SK-N-SH (cell line): Measurements from ENCODE around the gene FAM209B. TPM values are rescaled to one million over a fixed set of nuclear protein-coding genes. Genes with fewer than 3 reads are reported as not detected.

Experiments used
- CTCF ChIA-PET: fragments of 300-600, 350-600 bp; formaldehyde crosslinking; extraction: SDS; loops from one replicate; lab custom pipeline; 2021; lab: Yijun Ruan, JAX
- POLR2A ChIA-PET: fragments of 350-600 bp; sonication (Branson Sonifier 250); formaldehyde crosslinking; extraction: SDS; loops from one replicate; lab custom pipeline; 2020; ENCODE audit warnings: antibody characterized with exemption, inconsistent platforms; lab: Yijun Ruan, JAX
- DNase-seq: peaks from one replicate; pipeline ENCODE4 v3.0.0; 2012
- H2AFZ ChIP-seq: fragments of 200-600 bp; sonication (generic); 2 replicates; pipeline ENCODE4 v1.8.1; 2016; ENCODE audit warnings: antibody characterized with exemption, mild to moderate bottlenecking, low read depth
- H3F3A ChIP-seq: fragments of 200-600 bp; sonication (generic); replicated peaks from 2 replicates; pipeline ENCODE3; 2016; ENCODE audit warnings: antibody characterized with exemption, mild to moderate bottlenecking; ENCODE audit not compliant: insufficient read depth
- H3K27ac ChIP-seq, 2 experiments: fragments of 200-500 bp in 1 of 2; fragments of 200-600 bp in 1 of 2; sonication (Bioruptor generic) in 1 of 2; sonication (generic), shearing (Covaris generic) in 1 of 2; 2 replicates each; pipeline versions ENCODE4 v1.5.1 to v1.6.1; 2014 to 2016; ENCODE audit warnings: low read depth in 2 of 2, inconsistent platforms in 1 of 2, low read length in 1 of 2, mild to moderate bottlenecking in 1 of 2, mixed read lengths in 1 of 2
- H3K27me3 ChIP-seq: fragments of 200-600 bp; sonication (generic), shearing (Covaris generic); 2 replicates; pipeline ENCODE4 v1.6.1; 2016; ENCODE audit warnings: mixed run types; ENCODE audit not compliant: insufficient read depth
- H3K36me3 ChIP-seq, 2 experiments: fragments of 200-500 bp in 1 of 2; fragments of 200-600 bp in 1 of 2; sonication (Bioruptor generic) in 1 of 2; sonication (generic) in 1 of 2; replicated peaks in 1 of 2; 2 replicates each; pipeline versions ENCODE3 to v1.5.1; 2014 to 2016; ENCODE audit warnings: low read length in 1 of 2, mild to moderate bottlenecking in 1 of 2; ENCODE audit not compliant: insufficient read depth in 2 of 2, control insufficient read depth in 1 of 2
- H3K4me1 ChIP-seq, 2 experiments: fragments of 200-500 bp in 1 of 2; fragments of 200-600 bp in 1 of 2; sonication (Bioruptor generic) in 1 of 2; sonication (generic), shearing (Covaris generic) in 1 of 2; 2 replicates each; pipeline versions ENCODE4 v1.5.1 to v1.6.1; 2014 to 2016; ENCODE audit warnings: low read depth in 1 of 2, low read length in 1 of 2, mixed run types in 1 of 2; ENCODE audit not compliant: insufficient read depth in 2 of 2, control insufficient read depth in 1 of 2
- H3K4me2 ChIP-seq: fragments of 200-600 bp; sonication (generic), shearing (Covaris generic); 2 replicates; pipeline ENCODE4 v1.6.1; 2017; ENCODE audit warnings: mixed run types
- H3K4me3 ChIP-seq, 2 experiments: fragments of 200-500 bp in 1 of 2; fragments of 200-600 bp in 1 of 2; sonication (Bioruptor generic) in 1 of 2; sonication (generic), shearing (Covaris generic) in 1 of 2; 2 replicates each; pipeline versions ENCODE4 v1.5.1 to v1.8.1; 2014 to 2016; ENCODE audit warnings: low read depth in 2 of 2, inconsistent platforms in 1 of 2, low read length in 1 of 2, mild to moderate bottlenecking in 1 of 2, mixed read lengths in 1 of 2, moderate library complexity in 1 of 2
- H3K79me2 ChIP-seq: fragments of 200-600 bp; sonication (generic); 2 replicates; pipeline ENCODE4 v1.8.1; 2017; ENCODE audit warnings: mild to moderate bottlenecking; ENCODE audit not compliant: insufficient read depth
- H3K9ac ChIP-seq: fragments of 200-600 bp; sonication (generic); 2 replicates; pipeline ENCODE4 v1.6.1; 2017; ENCODE audit warnings: mixed run types
- H3K9me2 ChIP-seq: fragments of 200-600 bp; sonication (generic); 2 replicates; pipeline ENCODE4 v1.6.1; 2017; ENCODE audit warnings: mixed run types
- H3K9me3 ChIP-seq: fragments of 200-600 bp; sonication (generic); 2 replicates; pipeline ENCODE4 v1.6.1; 2017; ENCODE audit warnings: mixed run types, mild to moderate bottlenecking, moderate library complexity
- H4K20me1 ChIP-seq: fragments of 200-600 bp; sonication (generic); 2 replicates; pipeline ENCODE4 v1.6.1; 2017; ENCODE audit warnings: mild to moderate bottlenecking, mixed run types; ENCODE audit not compliant: insufficient read depth
- ELF1 ChIP-seq: IDR thresholded peaks from 2 replicates; pipeline ENCODE4 v1.4.0; 2012
- EZH2phosphoT487 ChIP-seq: fragments of 200-600 bp; sonication (generic); IDR thresholded peaks from 2 replicates; pipeline ENCODE4 v1.6.1; 2017; ENCODE audit warnings: low read depth, mixed run types, mild to moderate bottlenecking, antibody characterized with exemption, moderate library complexity, borderline replicate concordance
- FOSL2 ChIP-seq: IDR thresholded peaks from 2 replicates; pipeline ENCODE4 v1.4.0; 2012; ENCODE audit warnings: low read depth, mild to moderate bottlenecking, moderate library complexity, borderline replicate concordance
- FOXM1 ChIP-seq: IDR thresholded peaks from 2 replicates; pipeline ENCODE4 v1.4.0; 2012; ENCODE audit warnings: low read depth, mild to moderate bottlenecking
- JUND ChIP-seq: IDR thresholded peaks from 2 replicates; pipeline ENCODE4 v1.4.0; 2012
- MEF2A ChIP-seq: IDR thresholded peaks from 2 replicates; pipeline ENCODE4 v1.4.0; 2012; ENCODE audit warnings: low read depth, borderline replicate concordance
- MXI1 ChIP-seq: IDR thresholded peaks from 2 replicates; pipeline ENCODE4 v1.6.1; 2012; ENCODE audit warnings: mild to moderate bottlenecking, low read depth, low read length, improper control_type of control experiment
- NRF1 ChIP-seq: IDR thresholded peaks from 2 replicates; pipeline ENCODE4 v1.6.1; 2012; ENCODE audit warnings: low read depth, mild to moderate bottlenecking, low read length
- RAD21 ChIP-seq: IDR thresholded peaks from 2 replicates; pipeline ENCODE4 v1.6.1; 2012; ENCODE audit warnings: mild to moderate bottlenecking, low read length
- RFX5 ChIP-seq: IDR thresholded peaks from 2 replicates; pipeline ENCODE4 v1.6.1; 2012; ENCODE audit warnings: mild to moderate bottlenecking, improper control_type of control experiment, low read length
- TAF1 ChIP-seq: IDR thresholded peaks from 2 replicates; pipeline ENCODE4 v1.6.1; 2012; ENCODE audit warnings: low read depth, mild to moderate bottlenecking, low read length, moderate library complexity, borderline replicate concordance
- YY1 ChIP-seq: IDR thresholded peaks from 2 replicates; pipeline ENCODE4 v1.4.0; 2012; ENCODE audit warnings: low read depth, mild to moderate bottlenecking
- WGBS: methylation state at CpG from one replicate; pipeline ENCODE4 v1.1.6; 2017; ENCODE audit warnings: low lambda C conversion rate; 5-methylcytosine and 5-hydroxymethylcytosine counted together
- polyA plus RNA-seq, 3 experiments: library from polyadenylated mRNA; depleted of rRNA; stranded (reverse); fragments of >200 nt; gene quantifications; 2 replicates each; pipeline ENCODE4 v1.2.3, GENCODE V29; 2012
- TF ChIP-seq, protein P1 (sequence below): IDR thresholded peaks from 2 replicates; pipeline ENCODE4 v1.4.0; 2012; ENCODE audit warnings: low read depth, borderline replicate concordance
- TF ChIP-seq, protein P2 (sequence below): fragments of 200-600 bp; sonication (generic); IDR thresholded peaks from 2 replicates; pipeline ENCODE4 v1.6.1; 2017; ENCODE audit warnings: antibody characterized with exemption, mild to moderate bottlenecking, moderate library complexity
- TF ChIP-seq, protein P3 (sequence below): IDR thresholded peaks from 2 replicates; pipeline ENCODE4 v1.6.1; 2012; ENCODE audit warnings: mild to moderate bottlenecking, low read depth, low read length, moderate library complexity

The FAM209B gene
- polyA plus RNA-seq, 1 of the 3 experiments (the other 2 are of a cell fraction) = not detected

DNA sequence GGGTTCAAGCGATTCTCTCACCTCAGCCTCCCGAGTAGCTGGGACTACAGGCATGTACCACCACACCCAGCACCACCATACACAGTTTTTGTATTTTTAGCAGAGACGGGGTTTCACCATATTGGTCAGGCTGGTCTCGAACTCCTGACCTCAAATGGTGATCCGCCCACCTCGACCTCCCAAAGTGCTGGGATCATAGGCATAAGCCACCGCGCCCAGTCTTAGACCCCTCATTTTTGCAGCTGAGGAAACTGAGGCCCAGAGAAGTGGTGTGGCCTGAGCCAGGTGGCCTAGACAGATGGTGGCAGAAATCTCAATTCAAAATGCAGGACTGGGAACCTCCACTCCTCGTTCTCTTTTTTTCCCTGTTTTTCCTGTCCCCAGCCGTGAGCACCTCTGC, 21.1 kb upstream of the FAM209B start (continued):
- TF ChIP-seq FOSL2 = no peak
- no peak for TF ChIP-seq MEF2A
- no peak for TF ChIP-seq MXI1
- TF ChIP-seq ELF1 = no peak
- no peak for TF ChIP-seq YY1
- TF ChIP-seq, protein P1, sequence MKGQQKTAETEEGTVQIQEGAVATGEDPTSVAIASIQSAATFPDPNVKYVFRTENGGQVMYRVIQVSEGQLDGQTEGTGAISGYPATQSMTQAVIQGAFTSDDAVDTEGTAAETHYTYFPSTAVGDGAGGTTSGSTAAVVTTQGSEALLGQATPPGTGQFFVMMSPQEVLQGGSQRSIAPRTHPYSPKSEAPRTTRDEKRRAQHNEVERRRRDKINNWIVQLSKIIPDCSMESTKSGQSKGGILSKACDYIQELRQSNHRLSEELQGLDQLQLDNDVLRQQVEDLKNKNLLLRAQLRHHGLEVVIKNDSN = no peak
- TF ChIP-seq JUND = no peak
- no peak for TF ChIP-seq EZH2phosphoT487
- TF ChIP-seq, protein P2, sequence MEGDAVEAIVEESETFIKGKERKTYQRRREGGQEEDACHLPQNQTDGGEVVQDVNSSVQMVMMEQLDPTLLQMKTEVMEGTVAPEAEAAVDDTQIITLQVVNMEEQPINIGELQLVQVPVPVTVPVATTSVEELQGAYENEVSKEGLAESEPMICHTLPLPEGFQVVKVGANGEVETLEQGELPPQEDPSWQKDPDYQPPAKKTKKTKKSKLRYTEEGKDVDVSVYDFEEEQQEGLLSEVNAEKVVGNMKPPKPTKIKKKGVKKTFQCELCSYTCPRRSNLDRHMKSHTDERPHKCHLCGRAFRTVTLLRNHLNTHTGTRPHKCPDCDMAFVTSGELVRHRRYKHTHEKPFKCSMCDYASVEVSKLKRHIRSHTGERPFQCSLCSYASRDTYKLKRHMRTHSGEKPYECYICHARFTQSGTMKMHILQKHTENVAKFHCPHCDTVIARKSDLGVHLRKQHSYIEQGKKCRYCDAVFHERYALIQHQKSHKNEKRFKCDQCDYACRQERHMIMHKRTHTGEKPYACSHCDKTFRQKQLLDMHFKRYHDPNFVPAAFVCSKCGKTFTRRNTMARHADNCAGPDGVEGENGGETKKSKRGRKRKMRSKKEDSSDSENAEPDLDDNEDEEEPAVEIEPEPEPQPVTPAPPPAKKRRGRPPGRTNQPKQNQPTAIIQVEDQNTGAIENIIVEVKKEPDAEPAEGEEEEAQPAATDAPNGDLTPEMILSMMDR = no peak
- TF ChIP-seq RAD21 = no peak
- no peak for TF ChIP-seq FOXM1

DNA sequence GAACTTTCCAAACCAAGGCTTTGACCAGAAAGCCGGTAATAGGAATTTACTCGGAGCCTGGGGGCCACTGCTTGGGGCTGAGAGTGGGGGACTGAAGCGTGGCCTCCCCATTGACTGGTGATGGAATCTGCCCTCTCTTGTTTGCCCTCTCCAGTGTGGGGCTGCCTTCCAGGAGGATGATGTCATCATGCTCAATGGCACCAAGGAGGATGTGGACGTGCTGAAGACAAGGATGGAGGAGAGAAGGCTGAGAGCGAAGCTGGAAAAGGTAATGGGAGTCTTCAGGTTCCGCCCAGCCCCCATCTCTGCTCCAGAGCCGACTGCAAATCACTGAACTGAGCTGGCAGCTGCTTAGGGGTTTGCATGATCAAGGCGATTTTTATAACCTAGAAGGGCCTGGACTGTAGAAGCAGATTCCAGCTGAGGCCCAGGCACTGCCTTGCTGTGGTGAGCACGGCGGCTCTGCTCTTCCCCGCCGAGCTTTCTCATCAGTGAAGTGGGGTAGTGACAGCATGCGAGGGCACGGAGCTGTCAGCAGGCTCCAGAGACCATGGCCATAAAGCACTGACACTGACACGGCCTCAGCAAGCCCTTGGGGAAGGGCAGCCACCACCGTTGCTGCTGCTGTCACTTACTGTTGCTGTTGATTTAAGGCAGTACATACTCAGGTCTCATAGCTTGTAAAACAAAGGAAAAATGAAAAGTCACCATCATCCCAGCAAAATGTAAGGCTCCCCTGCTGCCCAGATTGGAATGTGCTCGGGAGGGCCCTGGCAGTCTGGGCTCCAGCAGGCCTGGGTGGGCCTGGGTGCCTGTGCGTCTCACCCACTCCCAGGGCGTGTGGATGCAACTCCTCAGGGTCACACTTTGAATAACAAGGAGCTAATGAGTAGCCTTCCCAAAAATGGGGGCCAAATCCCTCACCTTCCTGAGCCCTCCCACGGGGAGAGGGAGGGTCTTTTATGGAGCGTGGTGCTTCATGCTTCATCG, 19.6 kb upstream of the FAM209B start:
- Histone ChIP-seq H3K27me3 (no peaks in the 10 kb centered on the region), H3K4me1 (no peaks in the 10 kb centered on the region), H3K9me2 (no peaks in the 10 kb centered on the region), H2AFZ (no peak overlapping the region), H3K79me2 (no peaks in the 10 kb centered on the region; the same call in 1 of the 2 replicates), H3F3A (no peaks in the 10 kb centered on the region), H3K36me3 (peaks cover 26 to 39% of the 10 kb centered on the region in 2 experiments), H4K20me1 (no peaks in the 10 kb centered on the region), H3K4me3 (no peak overlapping the region), H3K9me3 (no peaks in the 10 kb centered on the region), H3K27ac (no peak overlapping the region), H3K4me2 (no peak overlapping the region), H3K9ac (no peak overlapping the region)
- DNase-seq = no peak
- ChIA-PET CTCF (interaction anchor here (1.3 to 1.5 kb wide), 3 partner anchors 8 to 37 kb away, joined by 4 to 5 read pairs (median 4); no protein-coding TSS in a partner anchor), POLR2A (no interaction called here)
- 91% methylated on average over 17 of the region's 22 CpGs for WGBS
- no peak for TF ChIP-seq FOXM1
- no peak for TF ChIP-seq NRF1
- TF ChIP-seq YY1 = no peak
- TF ChIP-seq EZH2phosphoT487 = no peak
- TF ChIP-seq TAF1 = no peak
- TF ChIP-seq, protein P3, sequence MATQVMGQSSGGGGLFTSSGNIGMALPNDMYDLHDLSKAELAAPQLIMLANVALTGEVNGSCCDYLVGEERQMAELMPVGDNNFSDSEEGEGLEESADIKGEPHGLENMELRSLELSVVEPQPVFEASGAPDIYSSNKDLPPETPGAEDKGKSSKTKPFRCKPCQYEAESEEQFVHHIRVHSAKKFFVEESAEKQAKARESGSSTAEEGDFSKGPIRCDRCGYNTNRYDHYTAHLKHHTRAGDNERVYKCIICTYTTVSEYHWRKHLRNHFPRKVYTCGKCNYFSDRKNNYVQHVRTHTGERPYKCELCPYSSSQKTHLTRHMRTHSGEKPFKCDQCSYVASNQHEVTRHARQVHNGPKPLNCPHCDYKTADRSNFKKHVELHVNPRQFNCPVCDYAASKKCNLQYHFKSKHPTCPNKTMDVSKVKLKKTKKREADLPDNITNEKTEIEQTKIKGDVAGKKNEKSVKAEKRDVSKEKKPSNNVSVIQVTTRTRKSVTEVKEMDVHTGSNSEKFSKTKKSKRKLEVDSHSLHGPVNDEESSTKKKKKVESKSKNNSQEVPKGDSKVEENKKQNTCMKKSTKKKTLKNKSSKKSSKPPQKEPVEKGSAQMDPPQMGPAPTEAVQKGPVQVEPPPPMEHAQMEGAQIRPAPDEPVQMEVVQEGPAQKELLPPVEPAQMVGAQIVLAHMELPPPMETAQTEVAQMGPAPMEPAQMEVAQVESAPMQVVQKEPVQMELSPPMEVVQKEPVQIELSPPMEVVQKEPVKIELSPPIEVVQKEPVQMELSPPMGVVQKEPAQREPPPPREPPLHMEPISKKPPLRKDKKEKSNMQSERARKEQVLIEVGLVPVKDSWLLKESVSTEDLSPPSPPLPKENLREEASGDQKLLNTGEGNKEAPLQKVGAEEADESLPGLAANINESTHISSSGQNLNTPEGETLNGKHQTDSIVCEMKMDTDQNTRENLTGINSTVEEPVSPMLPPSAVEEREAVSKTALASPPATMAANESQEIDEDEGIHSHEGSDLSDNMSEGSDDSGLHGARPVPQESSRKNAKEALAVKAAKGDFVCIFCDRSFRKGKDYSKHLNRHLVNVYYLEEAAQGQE = no peak
- TF ChIP-seq, protein P1 = no peak
- TF ChIP-seq RFX5 = no peak
